ENCODE data around the gene NCOA7.
"Not testable (repeated sequence)": the region's sequence is repeated elsewhere in the genome, so short reads cannot be mapped to it uniquely, and the experiment has no call there.

NCOA7 gene

DNA sequence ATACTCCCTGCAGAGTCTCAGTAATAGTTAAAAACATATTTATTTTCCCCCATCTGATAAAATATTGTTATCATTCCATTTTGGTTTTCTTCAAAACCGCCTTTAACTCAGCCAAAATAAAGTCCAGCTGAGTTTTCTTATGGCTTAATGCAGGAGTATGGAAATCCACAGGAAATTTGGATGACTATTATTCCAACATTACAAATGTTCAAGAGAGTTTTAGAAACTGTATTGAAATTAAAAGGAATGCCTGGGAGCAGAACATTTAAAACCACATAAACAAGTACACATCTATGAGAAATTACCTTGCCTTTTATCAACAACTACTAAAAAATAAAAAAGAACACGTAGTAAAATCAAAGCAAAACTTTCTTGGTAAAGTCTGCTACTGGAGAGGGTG lies 45.7 kb downstream of the NCOA7 start:
- no peaks in the 10 kb centered on the region for H3K9me3 ChIP-seq (ENCODE audit: control insufficient read depth, low read length)
- H3K27me3 ChIP-seq (ENCODE audit: control insufficient read depth, insufficient read depth, low read length, poor library complexity, severe bottlenecking): no peaks in the 10 kb centered on the region
- whole genome bisulfite sequencing, 2 experiments: 92 to 95% methylated on average over 1 to 2 of the region's 2 CpGs
- H3K27ac ChIP-seq (ENCODE audit: insufficient read depth, low read depth, low read length, poor library complexity, severe bottlenecking): no peak overlapping the region
- H3K4me3 ChIP-seq (ENCODE audit: insufficient read depth, low read depth, low read length): no peak overlapping the region
- H3K36me3 ChIP-seq (ENCODE audit: control insufficient read depth, insufficient read depth, low read length): no peaks in the 10 kb centered on the region
- no peaks in the 10 kb centered on the region for H3K4me1 ChIP-seq (ENCODE audit: control insufficient read depth, insufficient read depth, low read length)

DNA sequence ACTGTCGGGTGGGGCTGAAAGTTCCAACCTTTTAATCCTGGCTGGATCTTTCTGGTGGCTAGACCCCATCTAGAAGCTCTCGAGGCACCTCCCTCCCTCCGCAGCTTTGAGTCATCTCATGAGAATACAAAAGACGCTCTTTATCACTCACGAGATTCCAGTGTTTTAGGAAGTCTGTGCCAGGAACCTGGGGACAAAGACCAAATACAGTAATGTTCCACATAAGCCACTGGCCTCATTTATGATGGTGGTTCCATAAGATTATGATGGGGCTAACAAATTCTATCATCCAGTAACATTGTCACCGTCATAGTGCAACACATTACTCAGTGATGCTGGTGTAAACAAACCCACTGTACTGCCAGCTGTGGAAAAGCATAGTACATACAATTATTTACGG lies 48.7 kb downstream of the NCOA7 start:
- 94 to 96% methylated on average over 6 to 7 of the region's 7 CpGs for WGBS, 2 experiments
- H3K27ac ChIP-seq (ENCODE audit: insufficient read depth, low read depth, low read length, poor library complexity, severe bottlenecking): no peak overlapping the region
- H3K4me3 ChIP-seq (ENCODE audit: insufficient read depth, low read depth, low read length): no peak overlapping the region
- no peaks in the 10 kb centered on the region for H3K4me1 ChIP-seq (ENCODE audit: control insufficient read depth, insufficient read depth, low read length)
- H3K36me3 ChIP-seq (ENCODE audit: control insufficient read depth, insufficient read depth, low read length): no peaks in the 10 kb centered on the region
- no peaks in the 10 kb centered on the region for H3K27me3 ChIP-seq (ENCODE audit: control insufficient read depth, insufficient read depth, low read length, poor library complexity, severe bottlenecking)
- H3K9me3 ChIP-seq (ENCODE audit: control insufficient read depth, low read length): no peaks in the 10 kb centered on the region

DNA sequence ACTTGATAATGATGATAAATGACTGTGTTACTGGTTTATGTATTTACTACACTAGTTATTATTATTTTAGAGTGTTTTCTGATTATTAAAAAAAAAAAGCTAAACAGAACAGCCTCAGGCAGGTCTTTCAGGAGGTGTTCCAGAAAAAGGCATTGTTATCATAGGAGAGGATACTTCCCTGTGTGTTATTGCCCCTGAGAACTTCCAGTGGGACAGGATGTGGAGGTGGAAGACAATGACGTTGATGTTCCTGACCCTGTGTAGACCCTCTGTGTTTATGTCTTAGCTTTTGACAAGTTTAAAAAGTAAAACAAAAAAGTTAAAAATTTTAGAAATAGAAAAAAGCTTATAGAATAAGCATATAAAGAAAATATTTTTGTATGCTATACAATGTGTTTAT lies 49.1 kb downstream of the NCOA7 start:
- WGBS, 2 experiments: 90 to 100% methylated on average over 1 of the region's 1 CpG
- Histone ChIP-seq H3K36me3 (ENCODE audit: control insufficient read depth, insufficient read depth, low read length) (no peaks in the 10 kb centered on the region), H3K27me3 (ENCODE audit: control insufficient read depth, insufficient read depth, low read length, poor library complexity, severe bottlenecking) (no peaks in the 10 kb centered on the region), H3K4me3 (ENCODE audit: insufficient read depth, low read depth, low read length) (no peak overlapping the region), H3K9me3 (ENCODE audit: control insufficient read depth, low read length) (no peaks in the 10 kb centered on the region), H3K4me1 (ENCODE audit: control insufficient read depth, insufficient read depth, low read length) (no peaks in the 10 kb centered on the region), H3K27ac (ENCODE audit: insufficient read depth, low read depth, low read length, poor library complexity, severe bottlenecking) (no peak overlapping the region)

DNA sequence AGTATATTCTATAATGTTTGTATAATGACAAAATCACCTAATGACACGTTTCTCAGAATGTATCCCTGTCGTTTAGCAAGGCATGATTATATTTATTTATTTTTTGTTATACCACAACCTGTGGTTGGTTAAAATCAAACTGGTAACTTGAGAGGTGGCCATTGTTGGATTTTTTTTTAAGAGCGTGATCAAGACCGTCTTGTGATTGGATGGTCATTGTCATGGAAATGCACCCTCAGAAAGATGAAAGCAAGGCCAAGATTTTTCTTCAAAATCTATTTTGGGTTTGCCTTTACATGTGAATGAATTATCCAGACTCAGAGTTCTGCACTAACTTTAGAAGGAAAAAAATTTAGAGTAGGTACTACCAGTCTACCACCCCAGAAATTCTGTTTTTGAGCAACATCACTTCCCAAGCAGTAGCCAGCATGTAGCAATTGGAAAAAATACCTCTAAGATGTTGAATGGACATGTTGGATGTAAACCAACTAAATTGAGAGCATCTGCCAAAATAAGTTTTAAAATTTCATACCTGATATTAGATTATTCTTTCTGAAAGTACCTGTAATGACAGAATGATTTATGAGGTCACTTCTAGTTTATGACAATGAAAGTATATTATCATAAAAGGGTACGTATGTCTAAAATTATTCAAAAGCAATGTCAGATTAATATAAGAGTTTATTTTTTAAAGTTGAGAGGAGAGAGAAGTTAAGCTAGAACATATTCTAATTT lies 50.8 kb downstream of the NCOA7 start:
- Histone ChIP-seq H3K36me3 (ENCODE audit: control insufficient read depth, insufficient read depth, low read length) (no peaks in the 10 kb centered on the region), H3K27me3 (ENCODE audit: control insufficient read depth, insufficient read depth, low read length, poor library complexity, severe bottlenecking) (no peaks in the 10 kb centered on the region), H3K27ac (ENCODE audit: insufficient read depth, low read depth, low read length, poor library complexity, severe bottlenecking) (no peak overlapping the region), H3K4me1 (ENCODE audit: control insufficient read depth, insufficient read depth, low read length) (no peaks in the 10 kb centered on the region), H3K4me3 (ENCODE audit: insufficient read depth, low read depth, low read length) (no peak overlapping the region), H3K9me3 (ENCODE audit: control insufficient read depth, low read length) (no peaks in the 10 kb centered on the region)
- 94 to 97% methylated on average over 4 of the region's 5 CpGs for WGBS, 2 experiments

DNA sequence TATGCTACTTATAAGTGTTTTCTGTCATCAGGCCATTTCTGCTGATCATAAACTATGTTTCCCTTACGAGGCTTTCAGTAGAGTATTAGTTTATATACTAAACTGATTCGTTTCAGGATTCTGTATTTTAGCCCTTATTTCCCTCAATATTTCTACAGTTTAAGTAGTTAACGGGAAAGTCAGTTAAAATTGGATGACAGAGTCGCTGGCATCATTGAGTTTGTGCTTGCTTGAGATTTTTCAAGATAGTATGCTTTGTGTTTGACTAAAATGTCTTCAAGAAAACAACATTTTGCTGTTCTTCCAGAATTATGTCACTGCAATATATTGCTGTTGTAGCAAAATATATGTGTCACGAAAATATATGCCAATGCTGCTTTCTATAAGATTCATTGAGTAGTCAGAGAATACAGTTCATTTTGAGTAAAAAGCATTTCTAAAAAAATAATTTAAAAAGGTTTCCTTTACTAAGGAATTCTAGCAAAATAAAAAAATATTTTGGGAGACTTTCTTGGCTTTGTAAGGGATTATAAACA lies 51.4 kb downstream of the NCOA7 start:
- Histone ChIP-seq H3K4me1 (ENCODE audit: control insufficient read depth, insufficient read depth, low read length) (no peaks in the 10 kb centered on the region), H3K27me3 (ENCODE audit: control insufficient read depth, insufficient read depth, low read length, poor library complexity, severe bottlenecking) (no peaks in the 10 kb centered on the region), H3K27ac (ENCODE audit: insufficient read depth, low read depth, low read length, poor library complexity, severe bottlenecking) (no peak overlapping the region), H3K9me3 (ENCODE audit: control insufficient read depth, low read length) (no peaks in the 10 kb centered on the region), H3K4me3 (ENCODE audit: insufficient read depth, low read depth, low read length) (no peak overlapping the region), H3K36me3 (ENCODE audit: control insufficient read depth, insufficient read depth, low read length) (no peaks in the 10 kb centered on the region)
- 92% methylated on average over 3 to 5 of the region's 5 CpGs for WGBS, 2 experiments

DNA sequence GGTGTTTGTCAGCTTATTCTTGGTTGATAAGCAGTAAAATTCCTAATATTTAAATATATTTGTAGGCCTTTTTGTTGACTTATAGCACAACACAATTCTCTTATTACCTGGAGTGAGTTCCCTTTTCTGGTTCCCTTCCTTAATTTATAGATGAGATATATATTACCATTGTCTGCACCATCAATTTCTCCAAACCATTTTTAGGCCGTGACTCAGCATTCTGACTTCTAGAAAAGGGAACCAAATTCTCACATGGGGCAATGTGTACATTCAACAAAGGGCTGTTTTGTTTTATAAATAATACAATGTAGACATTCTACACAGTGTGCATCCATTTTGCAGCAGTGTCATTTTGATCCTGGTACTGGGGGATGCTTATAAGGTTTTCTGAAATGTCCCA lies 52.8 kb downstream of the NCOA7 start:
- no peak overlapping the region for H3K4me3 ChIP-seq (ENCODE audit: insufficient read depth, low read depth, low read length)
- no peaks in the 10 kb centered on the region for H3K36me3 ChIP-seq (ENCODE audit: control insufficient read depth, insufficient read depth, low read length)
- no peaks in the 10 kb centered on the region for H3K27me3 ChIP-seq (ENCODE audit: control insufficient read depth, insufficient read depth, low read length, poor library complexity, severe bottlenecking)
- no peaks in the 10 kb centered on the region for H3K4me1 ChIP-seq (ENCODE audit: control insufficient read depth, insufficient read depth, low read length)
- H3K9me3 ChIP-seq (ENCODE audit: control insufficient read depth, low read length): no peaks in the 10 kb centered on the region
- WGBS, 2 experiments: 100% methylated on average over 1 of the region's 1 CpG; no CpG with 5 or more reads in 1 of the 2 experiments
- no peak overlapping the region for H3K27ac ChIP-seq (ENCODE audit: insufficient read depth, low read depth, low read length, poor library complexity, severe bottlenecking)

DNA sequence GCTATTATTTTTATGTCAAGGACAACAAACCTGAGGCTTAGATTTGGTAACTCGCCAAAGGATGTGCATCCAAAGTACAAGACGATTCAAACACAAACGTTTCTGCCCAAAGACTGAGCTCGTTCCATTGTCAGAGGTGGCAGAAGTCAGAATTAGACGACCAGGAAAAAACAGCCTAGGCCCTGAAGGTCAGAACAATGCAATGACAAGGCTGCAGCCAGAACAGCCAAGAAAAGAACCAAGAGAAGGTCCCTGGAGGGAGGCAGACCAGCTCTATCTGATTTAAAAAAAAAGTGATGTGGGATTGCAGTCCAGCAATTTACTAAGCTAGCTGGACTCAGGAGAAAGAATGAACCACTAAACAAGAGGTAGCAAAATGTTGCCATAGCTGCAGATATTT lies 54.2 kb downstream of the NCOA7 start:
- no peaks in the 10 kb centered on the region for H3K9me3 ChIP-seq (ENCODE audit: control insufficient read depth, low read length)
- H3K27ac ChIP-seq (ENCODE audit: insufficient read depth, low read depth, low read length, poor library complexity, severe bottlenecking): no peak overlapping the region
- no peaks in the 10 kb centered on the region for H3K27me3 ChIP-seq (ENCODE audit: control insufficient read depth, insufficient read depth, low read length, poor library complexity, severe bottlenecking)
- H3K4me3 ChIP-seq (ENCODE audit: insufficient read depth, low read depth, low read length): no peak overlapping the region
- no peaks in the 10 kb centered on the region for H3K4me1 ChIP-seq (ENCODE audit: control insufficient read depth, insufficient read depth, low read length)
- 86 to 88% methylated on average over 5 of the region's 5 CpGs for WGBS, 2 experiments
- no peaks in the 10 kb centered on the region for H3K36me3 ChIP-seq (ENCODE audit: control insufficient read depth, insufficient read depth, low read length)

DNA sequence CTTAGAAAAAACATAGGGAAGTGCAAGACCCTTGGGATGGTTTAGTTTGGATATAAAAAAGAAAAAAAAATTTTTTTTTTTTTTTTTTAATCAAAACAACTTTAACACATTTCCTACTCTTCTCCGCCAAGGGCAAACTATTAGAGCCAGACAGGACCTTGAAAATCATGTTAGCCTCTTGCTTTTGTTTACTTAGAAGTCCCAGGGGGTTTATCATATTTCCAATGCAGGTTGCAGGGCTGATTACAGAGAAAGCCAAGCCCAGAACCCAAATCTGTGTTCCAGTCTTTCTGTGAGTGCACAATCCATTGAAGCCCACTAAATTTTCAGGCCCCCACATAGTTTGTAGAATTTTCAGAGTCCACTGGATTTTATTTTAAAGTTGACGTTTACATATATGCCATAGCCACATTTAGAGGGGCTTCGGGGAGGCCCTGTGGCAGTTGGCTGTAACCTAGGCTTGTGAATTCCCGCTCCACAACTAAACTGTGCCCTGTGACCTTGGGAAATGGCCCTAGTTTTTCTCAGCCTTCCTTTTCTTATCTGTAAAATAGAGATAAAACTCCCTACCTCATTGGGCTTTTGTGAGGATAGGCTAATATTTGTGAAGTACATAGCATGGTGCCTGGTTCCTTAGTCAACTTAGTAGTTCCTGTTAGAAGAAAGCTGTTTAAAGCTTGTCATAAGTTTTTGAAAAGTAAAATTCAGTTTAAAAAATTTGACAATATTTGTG lies 55.7 kb downstream of the NCOA7 start:
- Histone ChIP-seq H3K27me3 (ENCODE audit: control insufficient read depth, insufficient read depth, low read length, poor library complexity, severe bottlenecking) (no peaks in the 10 kb centered on the region), H3K4me1 (ENCODE audit: control insufficient read depth, insufficient read depth, low read length) (no peaks in the 10 kb centered on the region), H3K27ac (ENCODE audit: insufficient read depth, low read depth, low read length, poor library complexity, severe bottlenecking) (no peak overlapping the region), H3K4me3 (ENCODE audit: insufficient read depth, low read depth, low read length) (no peak overlapping the region), H3K36me3 (ENCODE audit: control insufficient read depth, insufficient read depth, low read length) (no peaks in the 10 kb centered on the region), H3K9me3 (ENCODE audit: control insufficient read depth, low read length) (no peaks in the 10 kb centered on the region)
- WGBS, 2 experiments: 94 to 96% methylated on average over 4 of the region's 4 CpGs

DNA sequence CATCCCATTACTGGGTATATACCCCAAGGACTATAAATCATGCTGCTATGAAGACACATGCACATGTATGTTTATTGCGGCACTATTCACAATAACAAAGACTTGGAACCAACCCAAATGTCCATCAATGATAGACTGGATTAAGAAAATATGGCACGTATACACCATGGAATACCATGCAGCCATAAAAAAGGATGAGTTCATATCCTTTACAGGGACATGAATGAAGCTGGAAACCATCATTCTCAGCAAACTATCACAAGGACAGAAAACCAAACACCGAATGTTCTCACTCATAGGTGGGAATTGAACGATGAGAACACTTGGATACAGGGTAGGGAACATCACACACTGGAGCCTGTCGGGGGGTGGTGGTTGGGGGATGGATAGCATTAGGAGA lies 57.5 kb downstream of the NCOA7 start:
- not testable (repeated sequence) for H3K36me3 ChIP-seq (ENCODE audit: control insufficient read depth, insufficient read depth, low read length); H3K4me3 ChIP-seq (ENCODE audit: insufficient read depth, low read depth, low read length); H3K9me3 ChIP-seq (ENCODE audit: control insufficient read depth, low read length); H3K27ac ChIP-seq (ENCODE audit: insufficient read depth, low read depth, low read length, poor library complexity, severe bottlenecking); H3K4me1 ChIP-seq (ENCODE audit: control insufficient read depth, insufficient read depth, low read length); H3K27me3 ChIP-seq (ENCODE audit: control insufficient read depth, insufficient read depth, low read length, poor library complexity, severe bottlenecking)
- WGBS, 2 experiments: 98 to 99% methylated on average over 4 to 5 of the region's 5 CpGs

DNA sequence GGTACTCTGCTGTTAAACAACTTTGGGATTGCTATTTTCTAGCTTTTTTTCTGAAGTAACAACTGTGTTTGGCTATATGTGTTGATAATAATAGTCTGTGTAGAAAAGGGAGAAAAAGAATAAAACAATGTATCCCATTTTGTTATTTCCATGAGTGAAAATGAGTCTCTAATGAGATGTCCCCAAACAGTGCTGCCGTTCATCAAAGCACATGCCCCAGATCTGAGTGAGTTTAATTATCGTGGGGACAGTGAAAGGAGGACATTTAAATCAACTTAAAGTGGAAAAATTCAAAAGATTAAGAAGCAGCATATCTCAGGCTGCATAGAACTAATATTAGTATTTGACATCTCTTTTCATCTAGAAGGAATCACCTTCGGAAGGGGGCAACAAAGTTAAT lies 59.6 kb downstream of the NCOA7 start:
- WGBS, 2 experiments: 93 to 98% methylated on average over 3 of the region's 3 CpGs
- Histone ChIP-seq H3K27ac (ENCODE audit: insufficient read depth, low read depth, low read length, poor library complexity, severe bottlenecking) (no peak overlapping the region), H3K27me3 (ENCODE audit: control insufficient read depth, insufficient read depth, low read length, poor library complexity, severe bottlenecking) (no peaks in the 10 kb centered on the region), H3K4me3 (ENCODE audit: insufficient read depth, low read depth, low read length) (no peak overlapping the region), H3K4me1 (ENCODE audit: control insufficient read depth, insufficient read depth, low read length) (no peaks in the 10 kb centered on the region), H3K9me3 (ENCODE audit: control insufficient read depth, low read length) (no peaks in the 10 kb centered on the region), H3K36me3 (ENCODE audit: control insufficient read depth, insufficient read depth, low read length) (no peaks in the 10 kb centered on the region)

Measured in ectodermal cell (in vitro differentiated cells).